K562 (cell line): Measurements from ENCODE around the gene SLC34A2. TPM values are rescaled to one million over a fixed set of nuclear protein-coding genes. Genes with fewer than 3 reads are reported as not detected.

ENCODE experiments used
- ARID3B ChIP-seq: fragments of 250-450 bp; sonication (Bioruptor Pico); IDR thresholded peaks from 2 replicates; pipeline ENCODE4 v1.4.0; 2020; ENCODE audit warnings: borderline replicate concordance
- ESRRA ChIP-seq: fragments of 450-650 bp; IDR thresholded peaks from 2 replicates; pipeline ENCODE4 v1.6.1; 2014; ENCODE audit warnings: low read depth, mild to moderate bottlenecking, moderate library complexity, borderline replicate concordance
- KDM4B ChIP-seq, 2 experiments: fragments of 450-650 bp in 1 of 2; sonication (generic) in 1 of 2; IDR thresholded peaks; 2 replicates each; pipeline ENCODE4 v1.6.1; 2016 to 2017; ENCODE audit warnings: borderline replicate concordance in 2 of 2, antibody characterized with exemption in 1 of 2, low read depth in 1 of 2, mild to moderate bottlenecking in 1 of 2
- KLF10 ChIP-seq: fragments of 250-450 bp; sonication (Bioruptor Pico); IDR thresholded peaks from 2 replicates; pipeline ENCODE4 v1.6.1; 2021; ENCODE audit warnings: matching md5 sums
- L3MBTL2 ChIP-seq: fragments of 450-650 bp; IDR thresholded peaks from 2 replicates; pipeline ENCODE4 v1.6.1; 2016; ENCODE audit warnings: mild to moderate bottlenecking, moderate library complexity
- MCM7 ChIP-seq, 2 experiments: fragments of 450-650 bp; IDR thresholded peaks; 2 replicates each; pipeline ENCODE4 v1.6.1; 2016 to 2018
- NFIC ChIP-seq: fragments of 450-650 bp; IDR thresholded peaks from 2 replicates; pipeline ENCODE4 v1.6.1; 2017; ENCODE audit warnings: mild to moderate bottlenecking, inconsistent platforms
- ZBTB8A ChIP-seq: fragments of 450-650 bp; IDR thresholded peaks from 2 replicates; pipeline ENCODE4 v1.6.1; 2018; ENCODE audit warnings: mild to moderate bottlenecking, moderate library complexity; ENCODE audit not compliant: partially characterized antibody
- ZFX ChIP-seq: sonication (generic); formaldehyde crosslinking; IDR thresholded peaks from 2 replicates; pipeline ENCODE4 v1.8.0; 2022; ENCODE audit warnings: mild to moderate bottlenecking, missing genetic modification reagents, moderate library complexity
- ZNF133 ChIP-seq: fragments of 250-450 bp; sonication (Bioruptor Pico); IDR thresholded peaks from 2 replicates; pipeline ENCODE4 v1.4.0; 2020; ENCODE audit warnings: mild to moderate bottlenecking
- ZNF695 ChIP-seq: fragments of 450-650 bp; formaldehyde crosslinking; IDR thresholded peaks from 2 replicates; pipeline ENCODE4 v1.4.0; 2020; ENCODE audit warnings: mild to moderate bottlenecking, moderate library complexity
- polyA plus RNA-seq, 8 experiments: library from polyadenylated mRNA; depleted of rRNA in 4 of 8; stranded (reverse) in 5 of 8; unstranded in 3 of 8; fragments of >200 nt; fragmentation: Nextera tagmentation in 2 of 8; fragmentation: Illumina TruSeq in 1 of 8; extraction: Ambion mirVana in 2 of 8; extraction: Trizol in 1 of 8; gene quantifications; 2 replicates each; pipeline versions ENCODE4 v1.2.1 to v1.2.3, GENCODE V29; 2011 to 2014; ENCODE audit warnings: inconsistent platforms in 1 of 8, missing spikeins in 1 of 8
- total RNA-seq, 7 experiments: library from RNA; depleted of rRNA in 6 of 7; stranded (reverse); fragments of >200 nt in 6 of 7; fragmentation: Illumina TruSeq in 2 of 7; extraction: Trizol in 2 of 7; gene quantifications; 2 replicates each; pipeline versions ENCODE4 v1.2.1 to v1.2.3, GENCODE V29; 2011 to 2021; ENCODE audit warnings: low replicate concordance in 1 of 7
- TF ChIP-seq, protein P1 (sequence below): fragments of 200-600 bp; sonication (generic); IDR thresholded peaks from one replicate; pipeline ENCODE4 v1.6.1; 2012; ENCODE audit warnings: mild to moderate bottlenecking, low read depth, low read length, inconsistent platforms
- TF ChIP-seq, protein P2 (sequence below): fragments of 450-650 bp; conservative IDR thresholded peaks from 2 replicates; pipeline ENCODE4 v1.6.1; 2016; ENCODE audit warnings: missing genetic modification characterization, low read depth, mild to moderate bottlenecking, control low read depth, missing compliant biosample characterization
- TF ChIP-seq, protein P3 (sequence below): IDR thresholded peaks from 2 replicates; pipeline ENCODE4 v1.6.1; 2011; ENCODE audit not compliant: insufficient read length; ENCODE audit errors: extremely low read depth

SLC34A2 gene
- total and polyA plus RNA-seq, 9 of the 15 experiments (the other 6 are each of a cell fraction or from before 2014, with no cell fraction given), result 1.5 TPM; not detected in 8

DNA sequence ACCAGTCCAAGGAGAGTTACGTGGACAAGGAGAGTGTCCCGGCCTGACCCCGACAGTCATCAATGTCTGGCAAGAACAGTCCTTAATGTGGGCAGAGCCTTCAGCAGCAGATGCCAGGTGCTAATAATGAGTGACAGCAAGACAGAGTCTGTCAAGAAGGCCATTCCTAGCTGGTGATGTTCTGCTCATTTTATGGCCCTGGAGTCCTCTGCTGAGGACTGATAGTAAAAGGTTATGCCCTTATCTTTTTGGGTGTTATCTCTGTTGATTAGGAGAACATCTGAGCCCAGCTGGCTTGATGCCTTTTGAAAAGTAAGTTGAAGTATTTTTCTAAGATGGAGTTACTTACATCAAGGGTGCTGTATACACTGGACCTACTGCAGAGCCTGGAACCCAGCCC lies 67.3 kb downstream of the SLC34A2 start (continued):
- TF ChIP-seq, protein P1, sequence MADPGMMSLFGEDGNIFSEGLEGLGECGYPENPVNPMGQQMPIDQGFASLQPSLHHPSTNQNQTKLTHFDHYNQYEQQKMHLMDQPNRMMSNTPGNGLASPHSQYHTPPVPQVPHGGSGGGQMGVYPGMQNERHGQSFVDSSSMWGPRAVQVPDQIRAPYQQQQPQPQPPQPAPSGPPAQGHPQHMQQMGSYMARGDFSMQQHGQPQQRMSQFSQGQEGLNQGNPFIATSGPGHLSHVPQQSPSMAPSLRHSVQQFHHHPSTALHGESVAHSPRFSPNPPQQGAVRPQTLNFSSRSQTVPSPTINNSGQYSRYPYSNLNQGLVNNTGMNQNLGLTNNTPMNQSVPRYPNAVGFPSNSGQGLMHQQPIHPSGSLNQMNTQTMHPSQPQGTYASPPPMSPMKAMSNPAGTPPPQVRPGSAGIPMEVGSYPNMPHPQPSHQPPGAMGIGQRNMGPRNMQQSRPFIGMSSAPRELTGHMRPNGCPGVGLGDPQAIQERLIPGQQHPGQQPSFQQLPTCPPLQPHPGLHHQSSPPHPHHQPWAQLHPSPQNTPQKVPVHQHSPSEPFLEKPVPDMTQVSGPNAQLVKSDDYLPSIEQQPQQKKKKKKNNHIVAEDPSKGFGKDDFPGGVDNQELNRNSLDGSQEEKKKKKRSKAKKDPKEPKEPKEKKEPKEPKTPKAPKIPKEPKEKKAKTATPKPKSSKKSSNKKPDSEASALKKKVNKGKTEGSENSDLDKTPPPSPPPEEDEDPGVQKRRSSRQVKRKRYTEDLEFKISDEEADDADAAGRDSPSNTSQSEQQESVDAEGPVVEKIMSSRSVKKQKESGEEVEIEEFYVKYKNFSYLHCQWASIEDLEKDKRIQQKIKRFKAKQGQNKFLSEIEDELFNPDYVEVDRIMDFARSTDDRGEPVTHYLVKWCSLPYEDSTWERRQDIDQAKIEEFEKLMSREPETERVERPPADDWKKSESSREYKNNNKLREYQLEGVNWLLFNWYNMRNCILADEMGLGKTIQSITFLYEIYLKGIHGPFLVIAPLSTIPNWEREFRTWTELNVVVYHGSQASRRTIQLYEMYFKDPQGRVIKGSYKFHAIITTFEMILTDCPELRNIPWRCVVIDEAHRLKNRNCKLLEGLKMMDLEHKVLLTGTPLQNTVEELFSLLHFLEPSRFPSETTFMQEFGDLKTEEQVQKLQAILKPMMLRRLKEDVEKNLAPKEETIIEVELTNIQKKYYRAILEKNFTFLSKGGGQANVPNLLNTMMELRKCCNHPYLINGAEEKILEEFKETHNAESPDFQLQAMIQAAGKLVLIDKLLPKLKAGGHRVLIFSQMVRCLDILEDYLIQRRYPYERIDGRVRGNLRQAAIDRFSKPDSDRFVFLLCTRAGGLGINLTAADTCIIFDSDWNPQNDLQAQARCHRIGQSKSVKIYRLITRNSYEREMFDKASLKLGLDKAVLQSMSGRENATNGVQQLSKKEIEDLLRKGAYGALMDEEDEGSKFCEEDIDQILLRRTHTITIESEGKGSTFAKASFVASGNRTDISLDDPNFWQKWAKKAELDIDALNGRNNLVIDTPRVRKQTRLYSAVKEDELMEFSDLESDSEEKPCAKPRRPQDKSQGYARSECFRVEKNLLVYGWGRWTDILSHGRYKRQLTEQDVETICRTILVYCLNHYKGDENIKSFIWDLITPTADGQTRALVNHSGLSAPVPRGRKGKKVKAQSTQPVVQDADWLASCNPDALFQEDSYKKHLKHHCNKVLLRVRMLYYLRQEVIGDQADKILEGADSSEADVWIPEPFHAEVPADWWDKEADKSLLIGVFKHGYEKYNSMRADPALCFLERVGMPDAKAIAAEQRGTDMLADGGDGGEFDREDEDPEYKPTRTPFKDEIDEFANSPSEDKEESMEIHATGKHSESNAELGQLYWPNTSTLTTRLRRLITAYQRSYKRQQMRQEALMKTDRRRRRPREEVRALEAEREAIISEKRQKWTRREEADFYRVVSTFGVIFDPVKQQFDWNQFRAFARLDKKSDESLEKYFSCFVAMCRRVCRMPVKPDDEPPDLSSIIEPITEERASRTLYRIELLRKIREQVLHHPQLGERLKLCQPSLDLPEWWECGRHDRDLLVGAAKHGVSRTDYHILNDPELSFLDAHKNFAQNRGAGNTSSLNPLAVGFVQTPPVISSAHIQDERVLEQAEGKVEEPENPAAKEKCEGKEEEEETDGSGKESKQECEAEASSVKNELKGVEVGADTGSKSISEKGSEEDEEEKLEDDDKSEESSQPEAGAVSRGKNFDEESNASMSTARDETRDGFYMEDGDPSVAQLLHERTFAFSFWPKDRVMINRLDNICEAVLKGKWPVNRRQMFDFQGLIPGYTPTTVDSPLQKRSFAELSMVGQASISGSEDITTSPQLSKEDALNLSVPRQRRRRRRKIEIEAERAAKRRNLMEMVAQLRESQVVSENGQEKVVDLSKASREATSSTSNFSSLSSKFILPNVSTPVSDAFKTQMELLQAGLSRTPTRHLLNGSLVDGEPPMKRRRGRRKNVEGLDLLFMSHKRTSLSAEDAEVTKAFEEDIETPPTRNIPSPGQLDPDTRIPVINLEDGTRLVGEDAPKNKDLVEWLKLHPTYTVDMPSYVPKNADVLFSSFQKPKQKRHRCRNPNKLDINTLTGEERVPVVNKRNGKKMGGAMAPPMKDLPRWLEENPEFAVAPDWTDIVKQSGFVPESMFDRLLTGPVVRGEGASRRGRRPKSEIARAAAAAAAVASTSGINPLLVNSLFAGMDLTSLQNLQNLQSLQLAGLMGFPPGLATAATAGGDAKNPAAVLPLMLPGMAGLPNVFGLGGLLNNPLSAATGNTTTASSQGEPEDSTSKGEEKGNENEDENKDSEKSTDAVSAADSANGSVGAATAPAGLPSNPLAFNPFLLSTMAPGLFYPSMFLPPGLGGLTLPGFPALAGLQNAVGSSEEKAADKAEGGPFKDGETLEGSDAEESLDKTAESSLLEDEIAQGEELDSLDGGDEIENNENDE, result no peak
- TF ChIP-seq ZBTB8A, result no peak
- TF ChIP-seq NFIC, result peak; percentile 34
- TF ChIP-seq, protein P2, sequence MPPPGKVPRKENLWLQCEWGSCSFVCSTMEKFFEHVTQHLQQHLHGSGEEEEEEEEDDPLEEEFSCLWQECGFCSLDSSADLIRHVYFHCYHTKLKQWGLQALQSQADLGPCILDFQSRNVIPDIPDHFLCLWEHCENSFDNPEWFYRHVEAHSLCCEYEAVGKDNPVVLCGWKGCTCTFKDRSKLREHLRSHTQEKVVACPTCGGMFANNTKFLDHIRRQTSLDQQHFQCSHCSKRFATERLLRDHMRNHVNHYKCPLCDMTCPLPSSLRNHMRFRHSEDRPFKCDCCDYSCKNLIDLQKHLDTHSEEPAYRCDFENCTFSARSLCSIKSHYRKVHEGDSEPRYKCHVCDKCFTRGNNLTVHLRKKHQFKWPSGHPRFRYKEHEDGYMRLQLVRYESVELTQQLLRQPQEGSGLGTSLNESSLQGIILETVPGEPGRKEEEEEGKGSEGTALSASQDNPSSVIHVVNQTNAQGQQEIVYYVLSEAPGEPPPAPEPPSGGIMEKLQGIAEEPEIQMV (tag), result no peak
- TF ChIP-seq ZFX (CRISPR knock-in tag), result no peak
- TF ChIP-seq ZNF133 (CRISPR knock-in tag), result no peak
- TF ChIP-seq MCM7 (IDR thresholded peaks at IDR 0.05), result no peak
- TF ChIP-seq ESRRA, result no peak
- TF ChIP-seq L3MBTL2, result no peak
- TF ChIP-seq ZNF695 (CRISPR knock-in tag), result no peak
- TF ChIP-seq KLF10 (CRISPR knock-in tag), result no peak
- no peak for TF ChIP-seq KDM4B (IDR thresholded peaks at IDR 0.05; ENCODE audit: borderline replicate concordance in 2 of 2, low read depth in 1 of 2)
- TF ChIP-seq, protein P3, sequence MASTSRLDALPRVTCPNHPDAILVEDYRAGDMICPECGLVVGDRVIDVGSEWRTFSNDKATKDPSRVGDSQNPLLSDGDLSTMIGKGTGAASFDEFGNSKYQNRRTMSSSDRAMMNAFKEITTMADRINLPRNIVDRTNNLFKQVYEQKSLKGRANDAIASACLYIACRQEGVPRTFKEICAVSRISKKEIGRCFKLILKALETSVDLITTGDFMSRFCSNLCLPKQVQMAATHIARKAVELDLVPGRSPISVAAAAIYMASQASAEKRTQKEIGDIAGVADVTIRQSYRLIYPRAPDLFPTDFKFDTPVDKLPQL, result no peak
- TF ChIP-seq ARID3B, result no peak
